ENCODE results near the gene PAPOLA. TPM values are rescaled to one million over a fixed set of nuclear protein-coding genes. Genes with fewer than 3 reads are reported as not detected.

Gene PAPOLA
- total RNA-seq, 4 donors from 2014 or later, result 105 to 155 (median 116) TPM

DNA sequence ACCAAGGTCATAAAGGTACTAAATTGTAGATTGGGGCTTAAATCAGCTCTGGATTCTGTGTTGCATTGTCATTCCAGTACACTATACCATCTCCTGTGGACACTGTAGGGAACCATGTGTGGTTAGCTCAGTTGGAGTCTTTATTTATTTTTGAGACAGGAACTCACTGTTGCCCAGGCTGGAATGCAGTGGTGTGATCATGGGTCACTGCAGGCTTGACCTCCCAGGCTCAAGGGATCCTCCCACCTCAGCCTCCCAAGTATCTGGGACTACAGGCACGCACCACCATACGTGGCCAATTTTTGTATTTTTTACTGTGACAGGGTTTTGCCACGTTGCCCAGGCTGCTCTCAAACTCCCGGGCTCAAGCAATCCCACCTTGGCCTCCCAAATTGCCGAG is 6.7 kb downstream of the PAPOLA start:
- Histone ChIP-seq H3K4me3 (no peak overlapping the region), H3K27me3 (no peaks in the 10 kb centered on the region), H3K27ac (replicated peaks in 1 of 4) (no peak overlapping the region), H3K9me3 (no peaks in the 10 kb centered on the region), H3K4me1 (peaks cover 84 to 95% (median 88%) of the 10 kb centered on the region in 4 donors), H3K36me3 (no peaks in the 10 kb centered on the region)
- TF ChIP-seq POLR2A (IDR thresholded peaks at IDR 0.05; ENCODE audit: low read depth) (no peak), POLR2AphosphoS5 (IDR thresholded peaks at IDR 0.05) (no peak), EP300 (IDR thresholded peaks at IDR 0.05) (no peak)
- TF ChIP-seq, protein P1, sequence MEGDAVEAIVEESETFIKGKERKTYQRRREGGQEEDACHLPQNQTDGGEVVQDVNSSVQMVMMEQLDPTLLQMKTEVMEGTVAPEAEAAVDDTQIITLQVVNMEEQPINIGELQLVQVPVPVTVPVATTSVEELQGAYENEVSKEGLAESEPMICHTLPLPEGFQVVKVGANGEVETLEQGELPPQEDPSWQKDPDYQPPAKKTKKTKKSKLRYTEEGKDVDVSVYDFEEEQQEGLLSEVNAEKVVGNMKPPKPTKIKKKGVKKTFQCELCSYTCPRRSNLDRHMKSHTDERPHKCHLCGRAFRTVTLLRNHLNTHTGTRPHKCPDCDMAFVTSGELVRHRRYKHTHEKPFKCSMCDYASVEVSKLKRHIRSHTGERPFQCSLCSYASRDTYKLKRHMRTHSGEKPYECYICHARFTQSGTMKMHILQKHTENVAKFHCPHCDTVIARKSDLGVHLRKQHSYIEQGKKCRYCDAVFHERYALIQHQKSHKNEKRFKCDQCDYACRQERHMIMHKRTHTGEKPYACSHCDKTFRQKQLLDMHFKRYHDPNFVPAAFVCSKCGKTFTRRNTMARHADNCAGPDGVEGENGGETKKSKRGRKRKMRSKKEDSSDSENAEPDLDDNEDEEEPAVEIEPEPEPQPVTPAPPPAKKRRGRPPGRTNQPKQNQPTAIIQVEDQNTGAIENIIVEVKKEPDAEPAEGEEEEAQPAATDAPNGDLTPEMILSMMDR (IDR thresholded peaks at IDR 0.05), result no peak
- 91% methylated on average over 5 of the region's 5 CpGs for WGBS
- intact Hi-C loops (cut with DNase I), result loop anchor here (10.0 kb wide), 1 partner anchor 144 kb away; the partner anchor contains the start of genes ATG2B and GSKIP
- no peak for DNase-seq (ENCODE audit: extremely low spot score)

DNA sequence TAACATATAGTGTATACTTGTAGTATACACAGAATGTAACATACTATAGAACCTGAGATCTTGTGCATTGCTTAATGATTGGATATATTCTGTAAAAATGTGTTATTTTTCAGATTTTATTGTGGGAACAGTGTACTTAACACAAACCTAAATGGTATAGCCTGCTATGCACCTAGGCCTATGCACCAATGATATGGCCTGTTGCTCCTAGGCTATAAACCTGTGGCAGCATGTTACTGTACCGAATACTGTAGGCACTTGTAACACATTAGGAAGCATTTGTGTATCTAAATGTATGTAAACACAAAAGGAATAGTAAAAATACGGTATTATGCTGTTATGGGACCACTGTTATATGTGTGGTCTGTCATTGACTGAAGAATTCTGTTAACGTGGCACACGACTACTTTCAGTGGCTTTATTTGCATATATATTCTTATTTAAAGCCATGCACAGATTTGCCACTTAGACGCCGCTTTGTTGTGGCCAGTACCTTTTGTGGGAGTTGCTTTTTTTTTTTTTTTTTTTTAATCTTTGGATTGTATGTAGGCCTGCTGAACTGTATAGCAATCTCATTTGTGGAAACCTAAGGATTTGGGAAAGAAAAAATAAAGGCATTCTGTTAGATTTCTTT is 7.4 kb downstream of the PAPOLA start:
- H3K27me3 ChIP-seq, result no peaks in the 10 kb centered on the region
- WGBS, result 95% methylated on average over 6 of the region's 6 CpGs
- intact Hi-C loops (cut with DNase I), result loop anchor here (10.0 kb wide), 1 partner anchor 145 kb away; the partner anchor contains the start of genes ATG2B and GSKIP
- no peaks in the 10 kb centered on the region for H3K9me3 ChIP-seq
- H3K27ac ChIP-seq (replicated peaks in 1 of 4), result no peak overlapping the region
- H3K4me1 ChIP-seq, result peaks cover 82 to 95% (median 88%) of the 10 kb centered on the region in 4 donors
- no peaks in the 10 kb centered on the region for H3K36me3 ChIP-seq
- H3K4me3 ChIP-seq, result no peak overlapping the region
- no peak for DNase-seq (ENCODE audit: extremely low spot score)
- no peak for TF ChIP-seq POLR2A (IDR thresholded peaks at IDR 0.05; ENCODE audit: low read depth)
- TF ChIP-seq POLR2AphosphoS5 (IDR thresholded peaks at IDR 0.05), result no peak
- TF ChIP-seq, protein P1 (IDR thresholded peaks at IDR 0.05), result no peak
- no peak for TF ChIP-seq EP300 (IDR thresholded peaks at IDR 0.05)

DNA sequence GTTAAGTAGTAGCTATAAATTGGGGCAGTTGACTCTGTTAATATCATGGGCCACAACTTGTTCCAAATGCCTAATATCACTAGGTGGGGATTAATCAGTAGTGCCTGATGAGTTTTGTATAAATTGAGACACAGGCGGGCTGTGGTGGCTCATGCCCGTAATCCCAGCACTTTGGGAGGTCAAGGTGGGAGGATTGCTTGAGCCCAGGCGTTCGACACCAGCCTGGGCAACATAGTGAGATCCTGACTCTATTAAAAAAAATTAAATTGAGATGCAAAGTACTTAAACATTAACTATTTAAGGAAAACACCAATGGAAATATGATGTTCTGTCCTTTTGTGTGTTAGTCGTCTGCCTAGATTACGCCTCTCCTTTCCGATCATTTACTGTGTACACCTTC is 9.0 kb downstream of the PAPOLA start:
- H3K4me1 ChIP-seq, result peaks cover 82 to 95% (median 88%) of the 10 kb centered on the region in 4 donors
- intact Hi-C loops (cut with DNase I), result no loop called here
- no peaks in the 10 kb centered on the region for H3K27me3 ChIP-seq
- DNase-seq (ENCODE audit: extremely low spot score), result no peak
- H3K4me3 ChIP-seq, result no peak overlapping the region
- TF ChIP-seq, protein P1 (IDR thresholded peaks at IDR 0.05), result no peak
- H3K36me3 ChIP-seq, result no peaks in the 10 kb centered on the region
- 94% methylated on average over 7 of the region's 7 CpGs for WGBS
- H3K27ac ChIP-seq (replicated peaks in 1 of 4), result no peak overlapping the region
- no peaks in the 10 kb centered on the region for H3K9me3 ChIP-seq

DNA sequence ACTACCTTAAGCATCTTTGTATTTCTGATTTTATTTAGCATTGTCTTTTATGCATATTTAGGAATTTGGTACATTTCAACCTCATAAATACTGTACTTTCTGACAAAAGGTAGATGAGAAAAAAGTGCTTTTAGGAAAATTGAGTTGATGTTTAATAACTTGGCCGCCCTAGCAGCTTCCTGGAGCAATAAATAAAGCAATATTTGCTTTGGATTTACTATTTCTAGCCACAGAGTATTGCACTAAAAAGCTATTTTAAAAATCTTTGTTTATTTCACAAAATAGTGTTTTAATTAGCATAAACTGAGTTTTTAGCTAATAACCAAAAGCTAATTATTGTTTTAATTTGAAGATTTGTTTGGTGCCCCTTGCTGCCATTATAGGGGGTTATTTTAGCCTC is 9.5 kb downstream of the PAPOLA start:
- no peaks in the 10 kb centered on the region for H3K36me3 ChIP-seq
- DNase-seq (ENCODE audit: extremely low spot score), result no peak
- WGBS, result 95% methylated on average over 1 of the region's 1 CpG
- H3K9me3 ChIP-seq, result no peaks in the 10 kb centered on the region
- TF ChIP-seq EP300 (IDR thresholded peaks at IDR 0.05) (no peak), POLR2A (IDR thresholded peaks at IDR 0.05; ENCODE audit: low read depth) (no peak), POLR2AphosphoS5 (IDR thresholded peaks at IDR 0.05) (no peak)
- TF ChIP-seq, protein P1 (IDR thresholded peaks at IDR 0.05), result no peak
- H3K27me3 ChIP-seq, result no peaks in the 10 kb centered on the region
- intact Hi-C loops (cut with DNase I), result no loop called here
- no peak overlapping the region for H3K4me3 ChIP-seq
- no peak overlapping the region for H3K27ac ChIP-seq (replicated peaks in 1 of 4)
- H3K4me1 ChIP-seq, result peaks cover 79 to 95% (median 89%) of the 10 kb centered on the region in 4 donors

DNA sequence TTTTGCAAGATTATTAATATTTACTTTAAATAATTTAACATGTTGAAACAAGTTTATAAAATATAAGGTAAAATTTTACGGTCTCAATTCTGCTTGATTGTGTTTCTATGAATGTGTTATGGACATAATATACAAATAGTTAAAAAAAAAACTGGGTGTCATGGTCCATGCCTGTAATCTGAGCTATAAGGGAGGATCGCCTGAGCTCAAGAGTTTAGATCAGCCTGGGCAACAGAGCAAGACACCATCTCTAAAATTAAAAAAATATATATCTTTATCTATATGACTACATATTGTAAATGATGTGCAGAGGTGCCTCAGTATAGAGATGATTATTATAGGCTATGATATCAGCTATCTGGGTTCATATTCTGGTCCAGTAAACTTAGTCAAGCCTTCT is 9.9 kb downstream of the PAPOLA start:
- Histone ChIP-seq H3K27ac (replicated peaks in 1 of 4) (no peak overlapping the region), H3K9me3 (no peaks in the 10 kb centered on the region), H3K27me3 (no peaks in the 10 kb centered on the region), H3K36me3 (no peaks in the 10 kb centered on the region), H3K4me1 (peaks cover 77 to 94% (median 89%) of the 10 kb centered on the region in 4 donors), H3K4me3 (no peak overlapping the region)
- WGBS, result 70% methylated on average over 2 of the region's 2 CpGs
- intact Hi-C loops (cut with DNase I), result no loop called here
- no peak for DNase-seq (ENCODE audit: extremely low spot score)
- TF ChIP-seq EP300 (IDR thresholded peaks at IDR 0.05) (no peak), POLR2AphosphoS5 (IDR thresholded peaks at IDR 0.05) (no peak), POLR2A (IDR thresholded peaks at IDR 0.05; ENCODE audit: low read depth) (no peak)
- TF ChIP-seq, protein P1 (IDR thresholded peaks at IDR 0.05), result no peak

Data from esophagus muscularis mucosa (tissue), 4 donors.